ENCODE results near the gene UBQLN4. TPM values are rescaled to one million over a fixed set of nuclear protein-coding genes. Genes with fewer than 3 reads are reported as not detected.

Gene UBQLN4
- total RNA-seq, 2 experiments from 2014 or later: 33.2 to 37.1 TPM

DNA sequence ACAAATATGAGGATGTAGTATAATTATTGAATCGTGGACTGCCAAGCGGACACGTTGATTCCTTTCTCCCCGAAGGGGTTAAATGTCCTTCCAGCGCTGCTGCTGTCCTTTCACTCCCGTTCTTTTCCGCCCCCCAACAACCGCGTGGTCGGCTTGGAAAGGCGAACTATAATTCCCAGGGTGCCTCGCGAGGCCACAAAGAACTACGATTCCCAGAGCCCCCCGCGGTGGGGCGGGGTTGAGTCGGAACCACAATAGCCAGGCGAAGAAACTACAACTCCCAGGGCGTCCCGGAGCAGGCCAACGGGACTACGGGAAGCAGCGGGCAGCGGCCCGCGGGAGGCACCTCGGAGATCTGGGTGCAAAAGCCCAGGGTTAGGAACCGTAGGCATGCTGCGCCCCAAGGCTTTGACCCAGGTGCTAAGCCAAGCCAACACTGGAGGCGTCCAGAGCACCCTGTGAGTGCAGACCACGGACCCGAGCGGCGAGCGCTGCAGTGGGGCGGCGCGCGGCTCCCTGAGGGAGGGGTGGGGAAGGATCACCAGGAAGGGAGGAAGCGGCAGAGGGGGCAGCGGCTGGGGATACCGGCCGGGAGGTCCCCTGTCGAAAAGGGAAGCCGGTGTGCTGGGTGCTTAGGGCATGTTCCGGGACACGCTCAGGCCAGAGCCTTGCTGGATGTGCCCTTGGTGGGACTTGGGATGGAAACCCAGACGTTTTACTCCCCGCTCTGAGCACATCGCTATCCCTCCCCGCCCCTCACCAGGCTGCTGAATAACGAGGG, 1.1 kb upstream of the UBQLN4 start, which contains the start of gene LAMTOR2:
Gene LAMTOR2, plus strand, starts transcription at position 283 of the 781 bp plus-strand sequence. Its CDS starts 108 bp downstream, at position 391.
- ChIA-PET POLR2A (no interaction called here), CTCF (ENCODE audit: unreplicated experiment) (no interaction called here)
- no TSS peak for BruUV-seq (replicated peaks)
- DNase-seq (ENCODE audit: low spot score): peak; percentile 97
- peak within 1 kb of the TSS; percentile 86 for H3K27ac ChIP-seq (ENCODE audit: low read depth, low read length, poor library complexity, severe bottlenecking)
- H4K20me1 ChIP-seq (ENCODE audit: insufficient read depth, low read length): no peaks in the 10 kb centered on the region
- no peaks in the 10 kb centered on the region for H3K9me2 ChIP-seq (ENCODE audit: insufficient read depth, low read length)
- no peaks in the 10 kb centered on the region for H3K9me3 ChIP-seq (ENCODE audit: low read length)
- H2AFZ ChIP-seq (ENCODE audit: low read length): peak within 1 kb of the TSS; percentile 59
- TF ChIP-seq EZH2phosphoT487 (IDR thresholded peaks at IDR 0.05; ENCODE audit: borderline replicate concordance, low read depth, low read length): no peak
- TF ChIP-seq, protein P1, sequence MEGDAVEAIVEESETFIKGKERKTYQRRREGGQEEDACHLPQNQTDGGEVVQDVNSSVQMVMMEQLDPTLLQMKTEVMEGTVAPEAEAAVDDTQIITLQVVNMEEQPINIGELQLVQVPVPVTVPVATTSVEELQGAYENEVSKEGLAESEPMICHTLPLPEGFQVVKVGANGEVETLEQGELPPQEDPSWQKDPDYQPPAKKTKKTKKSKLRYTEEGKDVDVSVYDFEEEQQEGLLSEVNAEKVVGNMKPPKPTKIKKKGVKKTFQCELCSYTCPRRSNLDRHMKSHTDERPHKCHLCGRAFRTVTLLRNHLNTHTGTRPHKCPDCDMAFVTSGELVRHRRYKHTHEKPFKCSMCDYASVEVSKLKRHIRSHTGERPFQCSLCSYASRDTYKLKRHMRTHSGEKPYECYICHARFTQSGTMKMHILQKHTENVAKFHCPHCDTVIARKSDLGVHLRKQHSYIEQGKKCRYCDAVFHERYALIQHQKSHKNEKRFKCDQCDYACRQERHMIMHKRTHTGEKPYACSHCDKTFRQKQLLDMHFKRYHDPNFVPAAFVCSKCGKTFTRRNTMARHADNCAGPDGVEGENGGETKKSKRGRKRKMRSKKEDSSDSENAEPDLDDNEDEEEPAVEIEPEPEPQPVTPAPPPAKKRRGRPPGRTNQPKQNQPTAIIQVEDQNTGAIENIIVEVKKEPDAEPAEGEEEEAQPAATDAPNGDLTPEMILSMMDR (conservative IDR thresholded peaks at IDR 0.05; ENCODE audit: low read length): no peak
- H3K4me3 ChIP-seq (ENCODE audit: low read depth, low read length, poor library complexity, severe bottlenecking): peak within 1 kb of the TSS; percentile 81
- peaks cover 11% of the 10 kb centered on the region; the same call in 1 of the 2 replicates for H3K36me3 ChIP-seq (ENCODE audit: insufficient read depth, low read length)
- H3K4me1 ChIP-seq (ENCODE audit: insufficient read depth, low read length, poor library complexity, severe bottlenecking): peaks cover 21% of the 10 kb centered on the region
- peak within 1 kb of the TSS; percentile 95 for H3K4me2 ChIP-seq (ENCODE audit: low read length)
- peaks cover 21% of the 10 kb centered on the region; the same call in 1 of the 2 replicates for H3K79me2 ChIP-seq (ENCODE audit: insufficient read depth, low read depth, low read length)
- intact Hi-C loops (cut with micrococcal nuclease; ENCODE audit: unreplicated experiment): loop anchor here (2.0 kb wide), 2 partner anchors 34 to 120 kb away; partner anchors contain the start of genes KHDC4 and SSR2

- Histone ChIP-seq H3K4me2 (ENCODE audit: low read length) (peak overlapping the region; percentile 80), H3K4me3 (ENCODE audit: low read depth, low read length, poor library complexity, severe bottlenecking) (peak overlapping the region; percentile 81), H3K27ac (ENCODE audit: low read depth, low read length, poor library complexity, severe bottlenecking) (peak overlapping the region; percentile 29), H3K36me3 (ENCODE audit: insufficient read depth, low read length) (peaks cover 23% of the 10 kb centered on the region), H2AFZ (ENCODE audit: low read length) (peak overlapping the region; percentile 45; the same call in 1 of the 2 replicates), H3K79me2 (ENCODE audit: insufficient read depth, low read depth, low read length) (peaks cover 21% of the 10 kb centered on the region; the same call in 1 of the 2 replicates), H3K9me3 (ENCODE audit: low read length) (no peaks in the 10 kb centered on the region), H3K4me1 (ENCODE audit: insufficient read depth, low read length, poor library complexity, severe bottlenecking) (peaks cover 21% of the 10 kb centered on the region), H3K9me2 (ENCODE audit: insufficient read depth, low read length) (no peaks in the 10 kb centered on the region), H4K20me1 (ENCODE audit: insufficient read depth, low read length) (no peaks in the 10 kb centered on the region)
- ChIA-PET POLR2A (interaction anchor here (0.6 to 0.7 kb wide), 4 partner anchors 14 to 472 kb away, joined by 3 to 6 read pairs (median 4); no protein-coding TSS in a partner anchor), CTCF (ENCODE audit: unreplicated experiment) (interaction anchor here (0.5 to 0.6 kb wide), 4 partner anchors 8 to 63 kb away, joined by 3 to 7 read pairs (median 6); no protein-coding TSS in a partner anchor)
- TF ChIP-seq, protein P1 (conservative IDR thresholded peaks at IDR 0.05; ENCODE audit: low read length): peak; percentile 54; the same call in 1 of the 2 replicates
- TF ChIP-seq EZH2phosphoT487 (IDR thresholded peaks at IDR 0.05; ENCODE audit: borderline replicate concordance, low read depth, low read length): no peak
- BruUV-seq (replicated peaks): no TSS peak
- intact Hi-C loops (cut with micrococcal nuclease; ENCODE audit: unreplicated experiment): no loop called here
- peak; percentile 78 for DNase-seq (ENCODE audit: low spot score)
Measured at GRCh38 chr1:156052862-156053767, 483 bp downstream of the UBQLN4 start.
